HG03558 (cell line): ENCODE results near the gene PTX3.

ENCODE experiments used
- ATAC-seq: cut with Tn5 transposase; IDR thresholded peaks from one replicate; pipeline ENCODE4 v1.9.1; 2021; ENCODE audit warnings: moderate number of reproducible peaks; ENCODE audit not compliant: unreplicated experiment; ENCODE audit errors: extremely low read depth

PTX3 gene

DNA sequence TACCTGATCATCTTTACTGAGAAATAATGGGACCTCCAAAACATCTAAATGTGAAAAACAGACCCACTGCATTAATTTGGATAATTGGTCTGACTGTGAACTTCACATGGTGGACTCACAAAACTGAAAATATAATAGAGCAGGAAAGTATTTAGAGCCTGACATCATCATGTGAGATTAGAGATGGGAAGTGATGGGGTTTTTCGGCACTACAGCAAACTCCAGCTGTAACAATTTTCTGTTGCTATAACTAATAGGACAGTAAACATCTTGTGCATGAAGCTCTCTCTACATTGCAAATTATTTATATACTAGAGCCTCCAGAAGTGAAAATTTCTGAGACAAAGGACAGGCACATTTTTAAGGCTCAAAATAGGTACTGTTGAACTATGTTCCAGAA, 34.4 kb downstream of the PTX3 start:
- no peak for ATAC-seq

DNA sequence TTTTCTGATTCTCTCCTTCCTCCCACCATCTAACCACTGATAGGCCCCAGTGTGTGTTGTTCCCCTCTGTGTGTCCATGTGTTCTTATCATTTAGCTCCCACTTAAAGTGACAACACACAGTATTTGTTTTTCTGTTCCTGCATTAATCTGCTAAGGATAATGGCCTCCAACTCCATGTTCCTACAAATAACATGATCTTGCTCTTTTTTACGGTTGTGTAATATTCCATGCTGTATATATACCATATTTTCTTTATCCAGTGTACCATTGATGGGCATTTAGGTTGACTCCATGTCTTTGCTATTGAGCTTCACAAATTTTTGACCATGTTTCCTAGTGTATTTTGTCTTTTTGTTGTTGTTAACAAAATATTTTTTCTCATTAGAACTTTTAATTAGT, 36.0 kb downstream of the PTX3 start:
- ATAC-seq = no peak

DNA sequence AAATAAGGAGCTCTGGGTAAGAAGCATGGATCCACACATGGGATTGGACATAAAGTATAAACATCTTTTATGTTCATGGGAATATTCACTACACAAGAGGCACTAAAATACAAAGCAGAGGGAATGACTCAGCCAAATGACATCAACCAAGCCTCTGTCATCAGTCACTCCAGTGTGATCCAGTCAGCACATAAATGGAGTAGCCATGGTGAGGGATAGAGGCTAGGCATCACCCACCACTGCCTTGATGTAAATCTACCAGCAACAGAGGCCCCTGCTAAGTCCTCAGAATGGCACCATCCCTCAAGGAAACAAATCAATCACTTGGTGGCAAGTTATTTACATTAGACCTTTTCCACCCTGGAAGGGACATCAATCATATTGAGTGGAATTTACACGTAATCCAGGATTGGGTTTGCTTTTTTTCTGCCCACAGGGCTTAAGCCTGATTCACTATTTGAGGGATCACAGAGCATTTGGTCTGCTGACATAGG, 39.3 kb downstream of the PTX3 start:
- ATAC-seq = no peak

DNA sequence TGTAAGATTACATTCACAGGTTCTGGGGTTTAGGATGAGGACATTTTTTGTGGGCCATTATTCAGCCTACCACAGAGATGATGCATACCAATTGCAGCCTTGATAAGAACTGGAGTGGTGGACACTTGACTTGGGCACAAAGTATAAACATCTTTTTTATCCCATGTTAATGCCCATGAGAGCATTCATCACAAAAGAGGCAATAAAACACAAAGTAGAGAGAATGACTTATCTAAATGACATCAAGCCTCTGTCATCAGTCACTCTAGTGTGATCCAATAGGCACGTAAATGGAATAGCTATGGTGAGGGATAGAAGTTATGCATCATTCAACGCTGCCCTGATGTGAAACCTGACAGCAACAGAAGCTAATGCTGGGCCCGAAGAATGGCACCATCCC, 40.8 kb downstream of the PTX3 start:
- ATAC-seq = no peak

DNA sequence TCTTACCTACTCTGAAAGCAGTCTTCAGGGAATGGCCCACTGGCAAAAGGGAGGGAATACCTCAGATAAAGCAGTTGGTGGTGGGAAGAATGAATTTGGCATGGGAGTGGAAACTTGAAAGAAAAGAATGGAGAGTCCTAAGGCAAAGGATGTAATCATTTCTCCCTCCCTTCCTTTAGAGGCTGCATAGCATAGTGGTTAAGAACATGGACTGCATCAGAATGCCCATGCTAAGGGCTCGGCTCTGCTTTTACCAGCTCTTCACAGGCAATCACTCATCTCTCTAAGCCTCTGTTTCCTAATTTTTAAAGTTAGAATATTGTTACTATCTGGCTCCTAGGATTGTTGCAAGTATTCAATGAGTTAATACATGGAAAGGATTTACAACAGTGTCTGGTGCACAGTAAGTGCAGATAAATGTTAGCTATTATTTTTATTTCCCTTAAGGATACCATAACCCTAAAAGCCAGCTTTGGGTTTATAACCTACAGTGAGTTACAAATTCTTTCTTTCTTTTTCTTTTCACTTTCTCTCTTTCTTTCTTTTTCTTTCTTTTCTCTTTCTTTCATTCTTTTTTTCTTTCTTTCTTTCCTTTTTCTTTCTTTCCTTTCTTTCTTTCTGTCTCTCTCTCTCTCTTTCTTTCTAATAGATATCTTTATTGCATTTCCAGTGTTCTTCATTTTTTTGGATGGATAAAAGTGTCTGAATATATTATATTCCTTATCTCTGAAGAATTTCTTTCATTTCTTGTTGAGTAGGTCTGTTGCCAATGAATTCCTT, 43.0 kb downstream of the PTX3 start:
- no peak for ATAC-seq

DNA sequence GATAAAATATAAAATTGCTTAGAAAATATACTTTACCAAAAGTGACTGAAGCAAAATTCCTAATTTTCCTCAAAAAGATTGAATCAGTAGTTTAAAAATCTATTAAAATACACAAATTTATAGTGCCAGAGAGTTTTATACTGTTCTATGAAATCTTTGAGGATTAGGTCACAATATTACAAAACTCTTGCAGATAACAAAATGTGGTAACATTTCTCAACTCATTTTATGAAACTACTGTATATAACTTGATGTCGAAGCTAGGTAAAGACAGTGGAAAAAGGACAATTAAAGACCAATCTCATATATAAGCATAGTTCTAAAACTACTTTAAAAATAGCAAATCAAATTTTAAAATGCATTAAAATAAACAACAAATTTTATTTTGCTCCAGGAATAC, 50.7 kb downstream of the PTX3 start:
- no peak for ATAC-seq

DNA sequence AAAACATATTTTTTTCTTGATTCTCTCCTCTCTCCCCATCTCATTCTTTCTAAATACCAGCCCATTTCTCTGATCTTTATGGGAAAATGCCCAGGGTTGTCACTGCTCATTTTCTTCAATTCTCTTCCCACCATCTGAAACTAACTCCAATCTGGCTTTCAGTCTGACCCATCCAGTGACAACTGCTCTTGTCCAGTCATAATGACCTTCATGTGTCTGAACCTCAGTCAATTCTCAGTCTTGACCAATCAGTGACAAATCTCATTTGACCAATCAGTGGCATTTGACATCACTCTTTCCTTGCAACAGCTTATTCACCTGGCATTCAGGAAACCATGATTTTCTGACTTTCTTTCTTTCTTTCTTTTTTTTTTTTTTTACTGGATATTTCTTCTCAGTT, 51.5 kb downstream of the PTX3 start:
- ATAC-seq = no peak

DNA sequence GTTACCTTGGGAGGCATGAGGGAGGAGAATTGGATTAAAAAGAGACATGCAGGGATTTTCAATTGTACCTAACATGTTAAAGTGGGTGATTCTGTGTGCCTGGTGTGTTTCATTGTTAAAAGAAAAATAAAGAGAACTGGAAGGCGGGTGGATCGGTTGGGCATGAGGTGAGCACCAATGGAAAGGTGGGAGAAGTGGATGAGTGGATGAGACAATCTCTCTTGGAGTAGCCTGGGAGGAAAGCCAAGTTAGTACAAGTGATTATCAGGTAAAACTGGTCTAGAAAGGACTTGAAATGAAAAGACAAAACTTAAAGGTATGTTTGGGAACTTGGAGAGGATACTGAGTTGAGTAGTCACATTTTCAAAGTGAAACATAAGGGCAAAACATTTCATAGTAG, 54.5 kb downstream of the PTX3 start:
- no peak for ATAC-seq
